ENCODE measurements around the gene AKT1. TPM values are rescaled to one million over a fixed set of nuclear protein-coding genes. Genes with fewer than 3 reads are reported as not detected.
A peak's percentile ranks its signal among the peaks of the same experiment; 100 is the strongest.

The AKT1 gene
- total RNA-seq, 6 experiments from 2014 or later = 66.7 to 92.1 (median 83.9) TPM

DNA sequence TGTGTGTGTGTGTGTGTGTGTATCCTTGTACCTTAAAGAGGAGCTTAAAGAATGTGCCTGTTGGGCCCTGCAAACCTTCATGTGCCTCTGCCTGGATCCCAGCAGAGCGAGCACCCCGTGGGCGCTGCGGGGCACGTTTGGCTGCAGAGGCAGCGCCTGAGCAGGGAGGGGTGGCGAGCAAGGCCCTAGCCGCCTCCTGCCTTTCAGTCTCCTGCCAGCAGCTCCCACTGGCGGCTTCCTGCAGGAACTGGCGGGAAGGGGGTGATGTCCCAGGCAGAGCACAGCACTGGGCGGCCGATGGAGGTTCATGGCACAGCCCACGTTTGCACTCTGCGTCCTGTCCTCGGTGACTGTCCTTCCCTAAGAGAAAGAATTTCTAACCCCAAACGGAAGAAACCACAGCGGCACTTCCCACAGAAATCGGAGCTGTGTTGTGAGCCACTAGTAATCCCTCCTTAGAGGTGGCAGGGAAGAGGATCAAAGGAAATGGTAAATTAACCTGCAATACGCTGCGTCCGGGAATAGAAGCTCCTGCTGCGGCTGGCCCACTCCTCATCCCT lies 25.2 kb upstream of the AKT1 start:
- WGBS (ENCODE audit: insufficient coverage, low coverage, low lambda C conversion rate, missing lambda C conversion rate) = 21% methylated on average over 5 of the region's 22 CpGs
- Histone ChIP-seq H3K4me1 (peaks cover 0 to 8% (median 3%) of the 10 kb centered on the region in 4 donors), H3K4me3 (no peak overlapping the region), H3K27ac (no peak overlapping the region), H3K36me3 (no peaks in the 10 kb centered on the region), H3K27me3 (no peaks in the 10 kb centered on the region), H3K9me3 (no peaks in the 10 kb centered on the region)
- DNase-seq = peak; percentile 60 to 75 (median 72)
- peak; percentile 47 to 71 (median 60) for ATAC-seq
- peak; percentile 43 to 56 (median 53) for TF ChIP-seq CTCF (IDR thresholded peaks at IDR 0.05)
- TF ChIP-seq POLR2A (IDR thresholded peaks at IDR 0.05) = no peak
- intact Hi-C loops (cut with DNase I) = loop anchor here (5.0 kb wide), 2 partner anchors 48 to 53 kb away; no protein-coding TSS in a partner anchor

GRCh38 chr14:104819361-104819781 lies 23.8 kb upstream of the AKT1 start:
- no peak overlapping the region for H3K27ac ChIP-seq
- no peaks in the 10 kb centered on the region for H3K9me3 ChIP-seq
- intact Hi-C loops (cut with DNase I) = no loop called here
- H3K4me1 ChIP-seq = peaks cover 0 to 17% (median 3%) of the 10 kb centered on the region in 4 donors
- DNase-seq (peak in 1 of 3 donors; percentile 39), ATAC-seq (no peak)
- no CpG with 5 or more reads among the region's 12 CpGs for WGBS (ENCODE audit: insufficient coverage, low coverage, low lambda C conversion rate, missing lambda C conversion rate)
- no peak overlapping the region for H3K4me3 ChIP-seq
- TF ChIP-seq POLR2A (IDR thresholded peaks at IDR 0.05) = no peak
- no peak for TF ChIP-seq CTCF (IDR thresholded peaks at IDR 0.05)
- H3K27me3 ChIP-seq = no peaks in the 10 kb centered on the region
- no peaks in the 10 kb centered on the region for H3K36me3 ChIP-seq

GRCh38 chr14:104818714-104819161 lies 23.2 kb upstream of the AKT1 start:
- Histone ChIP-seq H3K4me3 (no peak overlapping the region), H3K36me3 (no peaks in the 10 kb centered on the region), H3K9me3 (no peaks in the 10 kb centered on the region), H3K27me3 (no peaks in the 10 kb centered on the region), H3K27ac (no peak overlapping the region), H3K4me1 (peaks cover 0 to 20% (median 3%) of the 10 kb centered on the region in 4 donors)
- TF ChIP-seq POLR2A (IDR thresholded peaks at IDR 0.05) (no peak), CTCF (IDR thresholded peaks at IDR 0.05) (no peak)
- DNase-seq (peak in 1 of 3 donors; percentile 38), ATAC-seq (no peak)
- intact Hi-C loops (cut with DNase I) = no loop called here
- WGBS (ENCODE audit: insufficient coverage, low coverage, low lambda C conversion rate, missing lambda C conversion rate) = no CpG with 5 or more reads among the region's 9 CpGs

DNA sequence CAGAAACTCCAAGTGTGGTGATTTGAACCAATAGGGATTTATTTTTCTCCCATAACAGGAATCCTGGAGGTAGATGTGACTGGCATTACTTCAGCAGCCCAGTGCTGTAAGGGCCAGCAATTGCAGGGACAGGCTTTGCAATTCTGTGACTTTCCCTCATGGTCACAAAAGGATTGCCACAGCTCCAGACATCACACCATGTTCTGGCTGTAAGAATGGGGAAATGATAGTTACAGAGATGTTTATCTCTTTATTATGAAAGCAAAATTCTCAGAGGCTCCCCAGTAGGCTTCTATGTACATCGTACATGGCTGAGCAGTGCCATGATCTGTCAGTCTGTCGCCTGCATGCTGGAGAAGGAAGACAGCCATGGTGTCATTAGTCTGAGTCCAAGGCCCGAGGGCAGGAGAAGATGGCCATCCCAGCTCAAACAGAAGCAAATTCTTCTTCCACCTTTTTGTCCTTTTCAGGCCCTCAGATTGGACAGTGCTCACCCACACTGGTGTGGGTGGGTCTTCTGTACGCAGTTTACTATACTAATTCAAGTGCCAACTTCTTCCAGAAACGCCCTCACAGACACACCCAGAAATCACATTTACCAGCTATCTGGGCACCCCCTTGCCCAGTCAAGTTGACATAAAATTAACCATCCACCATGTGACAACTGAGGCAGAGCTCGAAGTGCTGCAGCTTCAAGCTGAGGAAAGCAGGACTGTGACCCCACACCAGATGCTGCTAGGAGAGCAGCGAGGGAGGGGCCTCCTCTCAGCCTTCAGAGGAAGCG lies 22.6 kb upstream of the AKT1 start:
- DNase-seq (peak in 1 of 3 donors; percentile 19), ATAC-seq (no peak)
- no peak for TF ChIP-seq POLR2A (IDR thresholded peaks at IDR 0.05)
- no peak for TF ChIP-seq CTCF (IDR thresholded peaks at IDR 0.05)
- no peak overlapping the region for H3K4me3 ChIP-seq
- intact Hi-C loops (cut with DNase I) = no loop called here
- no peaks in the 10 kb centered on the region for H3K9me3 ChIP-seq
- H3K27me3 ChIP-seq = no peaks in the 10 kb centered on the region
- peaks cover 0 to 26% (median 3%) of the 10 kb centered on the region in 4 donors for H3K4me1 ChIP-seq
- no peaks in the 10 kb centered on the region for H3K36me3 ChIP-seq
- 86% methylated on average over 5 of the region's 8 CpGs for WGBS (ENCODE audit: insufficient coverage, low coverage, low lambda C conversion rate, missing lambda C conversion rate)
- no peak overlapping the region for H3K27ac ChIP-seq
